Mucosa of descending colon (tissue), 3 donors: ENCODE measurements around the gene AASDH. TPM values are rescaled to one million over a fixed set of nuclear protein-coding genes. Genes with fewer than 3 reads are reported as not detected.

ENCODE experiments used
- ATAC-seq: fragments of 200-7000 bp; cut with Tn5 transposase; one replicate; pipeline ENCODE4 v1.9.1; 2020; ENCODE audit warnings: mild to moderate bottlenecking, moderate library complexity
- DNase-seq, 3 donors: peaks; one replicate each; pipeline ENCODE4 v3.0.0-alpha.2; 2020
- H3K36me3 ChIP-seq: fragments of 200-600 bp; one replicate; pipeline ENCODE4 v1.8.0; 2021; ENCODE audit warnings: low read depth, mild to moderate bottlenecking
- H3K4me1 ChIP-seq: fragments of 200-600 bp; one replicate; pipeline ENCODE4 v1.8.0; 2021; ENCODE audit warnings: low read depth, mild to moderate bottlenecking
- H3K4me3 ChIP-seq: fragments of 200-600 bp; one replicate; pipeline ENCODE4 v1.8.0; 2021; ENCODE audit warnings: mild to moderate bottlenecking
- H3K9me3 ChIP-seq: fragments of 200-600 bp; one replicate; pipeline ENCODE4 v1.8.0; 2021; ENCODE audit warnings: mild to moderate bottlenecking
- CTCF ChIP-seq: fragments of 200-600 bp; IDR thresholded peaks from one replicate; pipeline ENCODE4 v1.8.0; 2022; ENCODE audit warnings: antibody characterized with exemption, mild to moderate bottlenecking
- intact Hi-C, 2 donors: fragments of 100-400 bp; cut with DNase I in 1 of 2; cut with micrococcal nuclease in 1 of 2; formaldehyde crosslinking; loops; one replicate each; pipeline versions ENCODE4 v1.11.0 to v1.11.1; 2022; cut with DNase I, micrococcal nuclease
- total RNA-seq, 3 donors: library from RNA; stranded (reverse); fragmentation: NEBNext Ultra II Directional in 2 of 3; extraction: Animal tissue kit (Norgen Biotek cat#: 25700) in 2 of 3; gene quantifications; one replicate each; pipeline versions ENCODE4 v1.2.1 to v1.2.4, GENCODE V29; 2021 to 2023
- donor health status: DM: no; HTN: no; CAD: no; lungs with moderate emphysema.
- donor health status: DM: no; HTN: no; CAD: no.
- donor health status: DM: no; HTN: yes; CAD: no.

AASDH gene
- total RNA-seq, 3 donors from 2014 or later, result 8.9 to 9.6 (median 9.2) TPM

- no peak for TF ChIP-seq CTCF
- no peak for DNase-seq
- intact Hi-C loops, result no loop called here
- H3K4me3 ChIP-seq, result no peak overlapping the region
- H3K36me3 ChIP-seq, result no peaks in the 10 kb centered on the region
- no peaks in the 10 kb centered on the region for H3K4me1 ChIP-seq
- no peak for ATAC-seq
- H3K9me3 ChIP-seq, result no peaks in the 10 kb centered on the region
Observed at GRCh38 chr4:56430203-56430602, 42.9 kb upstream of the AASDH start.

- Histone ChIP-seq H3K36me3 (no peaks in the 10 kb centered on the region), H3K4me3 (no peak overlapping the region), H3K4me1 (no peaks in the 10 kb centered on the region), H3K9me3 (no peaks in the 10 kb centered on the region)
- intact Hi-C loops, result no loop called here
- ATAC-seq, result no peak
- no peak for DNase-seq
- no peak for TF ChIP-seq CTCF
Observed at GRCh38 chr4:56427179-56427578, 39.9 kb upstream of the AASDH start.

- intact Hi-C loops, result no loop called here
- no peaks in the 10 kb centered on the region for H3K9me3 ChIP-seq
- H3K4me3 ChIP-seq, result no peak overlapping the region
- no peak for TF ChIP-seq CTCF
- no peaks in the 10 kb centered on the region for H3K4me1 ChIP-seq
- ATAC-seq (no peak), DNase-seq (no peak)
- no peaks in the 10 kb centered on the region for H3K36me3 ChIP-seq
Observed at GRCh38 chr4:56426273-56426672, 39.0 kb upstream of the AASDH start.

GRCh38 chr4:56425518-56425917 lies 38.2 kb upstream of the AASDH start:
- no peak for ATAC-seq
- no peak for DNase-seq
- intact Hi-C loops, result no loop called here
- Histone ChIP-seq H3K9me3 (no peaks in the 10 kb centered on the region), H3K36me3 (no peaks in the 10 kb centered on the region), H3K4me1 (no peaks in the 10 kb centered on the region), H3K4me3 (no peak overlapping the region)
- TF ChIP-seq CTCF, result no peak

- peak; percentile 21 for TF ChIP-seq CTCF
- no peak for ATAC-seq
Observed at GRCh38 chr4:56424697-56425514, 37.6 kb upstream of the AASDH start.

More at GRCh38 chr4:56424697-56425514, 37.6 kb upstream of the AASDH start:
- intact Hi-C loops, result no loop called here
- Histone ChIP-seq H3K36me3 (no peaks in the 10 kb centered on the region), H3K4me3 (no peak overlapping the region), H3K9me3 (no peaks in the 10 kb centered on the region), H3K4me1 (no peaks in the 10 kb centered on the region)
- peak in 1 of 3 donors; percentile 79 for DNase-seq
